ENCODE data around the gene HIVEP3. TPM values are rescaled to one million over a fixed set of nuclear protein-coding genes. Genes with fewer than 3 reads are reported as not detected.
A peak's percentile ranks its signal among the peaks of the same experiment; 100 is the strongest.

Gene HIVEP3
- total and polyA plus RNA-seq, 2 donors (not counting 1 experiment from before 2014, with no cell fraction given) = 2.0 to 5.1 TPM

GRCh38 chr1:41698916-41699860, 219.5 kb downstream of the HIVEP3 start:
- H3K4me1 ChIP-seq (ENCODE audit: control insufficient read depth in 2 of 2, insufficient read depth in 2 of 2, low read length in 2 of 2) = peaks cover 6 to 12% of the 10 kb centered on the region in 2 donors
- no peaks in the 10 kb centered on the region for H3K9me3 ChIP-seq (ENCODE audit: control extremely low read depth in 1 of 3, control insufficient read depth in 2 of 3, insufficient read depth in 1 of 3, low read length in 2 of 3)
- H3K9ac ChIP-seq (ENCODE audit: low read length) = no peak overlapping the region
- no peaks in the 10 kb centered on the region for H3K36me3 ChIP-seq (replicated peaks in 1 of 2; ENCODE audit: control extremely low read depth in 1 of 2, control insufficient read depth in 1 of 2, extremely low read depth in 1 of 2, insufficient read depth in 2 of 2, low read length in 1 of 2)
- Mint-ChIP-seq H3K9me3 (ENCODE audit: insufficient read depth) (no peaks in the 10 kb centered on the region), H3K4me1 (peaks cover 18% of the 10 kb centered on the region), H3K4me3 (no peak overlapping the region), H3K27me3 (no peaks in the 10 kb centered on the region), H3K27ac (peak overlapping the region; percentile 47)
- peak overlapping the region; percentile 0 for H3K4me2 ChIP-seq (replicated peaks; ENCODE audit: low read depth, low read length, poor library complexity, severe bottlenecking)
- peak; percentile 94 for ATAC-seq (ENCODE audit: low read depth)
- CTCF ChIA-PET = interaction anchor here (0.9 to 2.0 kb wide), 2 partner anchors 21 to 26 kb away, joined by 3 to 7 read pairs; no protein-coding TSS in a partner anchor
- H2AFZ ChIP-seq (ENCODE audit: insufficient read depth, low read depth, low read length, poor library complexity, severe bottlenecking) = no peak overlapping the region
- no peaks in the 10 kb centered on the region for H3K27me3 ChIP-seq (replicated peaks in 1 of 4; ENCODE audit: control extremely low read depth in 1 of 4, control insufficient read depth in 3 of 4, insufficient read depth in 4 of 4, low read length in 3 of 4)
- DNase-seq = peak; percentile 48
- no peaks in the 10 kb centered on the region for H3K79me2 ChIP-seq (ENCODE audit: control insufficient read depth, insufficient read depth, low read length)
- TF ChIP-seq EZH2 (IDR thresholded peaks at IDR 0.05; ENCODE audit: borderline replicate concordance, insufficient read depth, low read depth, low read length, poor library complexity, severe bottlenecking) = no peak
- TF ChIP-seq CTCF (IDR thresholded peaks at IDR 0.05) = no peak
- no peak overlapping the region for H3K4me3 ChIP-seq (ENCODE audit: control extremely low read depth in 1 of 5, extremely low read depth in 1 of 5, insufficient read depth in 1 of 5, low read depth in 2 of 5, low read length in 4 of 5)
- H4K20me1 ChIP-seq (ENCODE audit: control insufficient read depth, insufficient read depth, low read length, poor library complexity, severe bottlenecking) = no peaks in the 10 kb centered on the region
- 72% methylated on average over 13 of the region's 19 CpGs for WGBS (ENCODE audit: insufficient coverage)
- POLR2A ChIA-PET = no interaction called here
- no peak overlapping the region for H3K27ac ChIP-seq (ENCODE audit: low read length in 2 of 2)
- intact Hi-C loops (cut with micrococcal nuclease) = no loop called here

- Histone ChIP-seq H3K27ac (ENCODE audit: low read length in 2 of 2) (no peak overlapping the region), H3K9me3 (ENCODE audit: control extremely low read depth in 1 of 3, control insufficient read depth in 2 of 3, insufficient read depth in 1 of 3, low read length in 2 of 3) (no peaks in the 10 kb centered on the region), H3K4me3 (ENCODE audit: control extremely low read depth in 1 of 5, extremely low read depth in 1 of 5, insufficient read depth in 1 of 5, low read depth in 2 of 5, low read length in 4 of 5) (no peak overlapping the region), H3K9ac (ENCODE audit: low read length) (no peak overlapping the region), H3K79me2 (ENCODE audit: control insufficient read depth, insufficient read depth, low read length) (no peaks in the 10 kb centered on the region), H3K4me1 (ENCODE audit: control insufficient read depth in 2 of 2, insufficient read depth in 2 of 2, low read length in 2 of 2) (peaks cover 6 to 12% of the 10 kb centered on the region in 2 donors), H3K4me2 (replicated peaks; ENCODE audit: low read depth, low read length, poor library complexity, severe bottlenecking) (no peak overlapping the region), H3K36me3 (replicated peaks in 1 of 2; ENCODE audit: control extremely low read depth in 1 of 2, control insufficient read depth in 1 of 2, extremely low read depth in 1 of 2, insufficient read depth in 2 of 2, low read length in 1 of 2) (no peaks in the 10 kb centered on the region), H2AFZ (ENCODE audit: insufficient read depth, low read depth, low read length, poor library complexity, severe bottlenecking) (no peak overlapping the region), H3K27me3 (replicated peaks in 1 of 4; ENCODE audit: control extremely low read depth in 1 of 4, control insufficient read depth in 3 of 4, insufficient read depth in 4 of 4, low read length in 3 of 4) (no peaks in the 10 kb centered on the region), H4K20me1 (ENCODE audit: control insufficient read depth, insufficient read depth, low read length, poor library complexity, severe bottlenecking) (no peaks in the 10 kb centered on the region)
- TF ChIP-seq EZH2 (IDR thresholded peaks at IDR 0.05; ENCODE audit: borderline replicate concordance, insufficient read depth, low read depth, low read length, poor library complexity, severe bottlenecking) (no peak), CTCF (IDR thresholded peaks at IDR 0.05) (no peak)
- ChIA-PET POLR2A (no interaction called here), CTCF (interaction anchor here (1.6 kb wide), 1 partner anchor 31 kb away, joined by 4 read pairs; no protein-coding TSS in a partner anchor)
- H3K27ac Mint-ChIP-seq = no peak overlapping the region
- no peaks in the 10 kb centered on the region for H3K27me3 Mint-ChIP-seq
- H3K4me1 Mint-ChIP-seq = peaks cover 18% of the 10 kb centered on the region
- intact Hi-C loops (cut with micrococcal nuclease) = no loop called here
- ATAC-seq (ENCODE audit: low read depth) (no peak), DNase-seq (no peak)
- 58% methylated on average over 7 of the region's 9 CpGs for WGBS (ENCODE audit: insufficient coverage)
- H3K9me3 Mint-ChIP-seq (ENCODE audit: insufficient read depth) = no peaks in the 10 kb centered on the region
- no peak overlapping the region for H3K4me3 Mint-ChIP-seq
Measured at GRCh38 chr1:41696381-41696780, 222.3 kb downstream of the HIVEP3 start.
